MM.1S (cell line): Measurements from ENCODE around the gene CBX2.

Source experiments
- DNase-seq: peaks from one replicate; pipeline ENCODE4 v3.0.0-alpha.2; 2015
- H2AFZ ChIP-seq: fragments of 300-600 bp; sonication (generic); 2 replicates; pipeline ENCODE4 v1.6.0; 2016; ENCODE audit warnings: antibody characterized with exemption, low read length
- H3F3A ChIP-seq: fragments of 300-600 bp; sonication (generic); 2 replicates; pipeline ENCODE4 v1.6.1; 2016; ENCODE audit warnings: mild to moderate bottlenecking, antibody characterized with exemption, low read length, moderate library complexity, mixed read lengths; ENCODE audit not compliant: insufficient read depth
- H3K27ac ChIP-seq: fragments of 300-600 bp; sonication (generic); 2 replicates; pipeline ENCODE4 v1.5.1; 2016; ENCODE audit warnings: mild to moderate bottlenecking, low read length
- H3K27me3 ChIP-seq: fragments of 300-600 bp; sonication (generic); replicated peaks from 2 replicates; pipeline ENCODE4 v1.6.0; 2016; ENCODE audit warnings: low read length; ENCODE audit not compliant: insufficient read depth
- H3K36me3 ChIP-seq: fragments of 300-600 bp; sonication (generic); replicated peaks from 2 replicates; pipeline ENCODE4 v1.6.1; 2016; ENCODE audit warnings: mild to moderate bottlenecking, low read length, mixed read lengths; ENCODE audit not compliant: insufficient read depth
- H3K4me1 ChIP-seq: fragments of 300-600 bp; sonication (generic); 2 replicates; pipeline ENCODE4 v1.6.1; 2016; ENCODE audit warnings: low read length, mixed read lengths
- H3K4me2 ChIP-seq: fragments of 300-600 bp; sonication (generic); 2 replicates; pipeline ENCODE4 v1.6.0; 2016; ENCODE audit warnings: low read depth, low read length
- H3K4me3 ChIP-seq: fragments of 300-600 bp; sonication (generic); 2 replicates; pipeline ENCODE4 v1.5.1; 2016; ENCODE audit warnings: low read length, mixed read lengths
- H3K79me2 ChIP-seq: fragments of 300-600 bp; sonication (generic); 2 replicates; pipeline ENCODE4 v1.6.1; 2016; ENCODE audit warnings: mixed run types, low read length, mixed read lengths
- H3K9ac ChIP-seq: fragments of 300-600 bp; sonication (generic); 2 replicates; pipeline ENCODE4 v1.6.1; 2016; ENCODE audit warnings: low read length, mixed read lengths
- H3K9me2 ChIP-seq: fragments of 300-600 bp; sonication (generic); replicated peaks from 2 replicates; pipeline ENCODE4 v1.6.1; 2016; ENCODE audit warnings: mild to moderate bottlenecking, low read length, mixed read lengths; ENCODE audit not compliant: insufficient read depth
- H3K9me3 ChIP-seq: fragments of 300-600 bp; sonication (generic); replicated peaks from 2 replicates; pipeline ENCODE4 v1.6.1; 2016; ENCODE audit warnings: mild to moderate bottlenecking, low read length, mixed read lengths; ENCODE audit not compliant: insufficient read depth
- H4K20me1 ChIP-seq: fragments of 300-600 bp; sonication (generic); 2 replicates; pipeline ENCODE4 v1.6.1; 2016; ENCODE audit warnings: mild to moderate bottlenecking, low read length, moderate library complexity, mixed read lengths; ENCODE audit not compliant: insufficient read depth
- EZH2 ChIP-seq: fragments of 300-600 bp; sonication (generic); optimal IDR thresholded peaks from 2 replicates; pipeline ENCODE3; 2017; ENCODE audit warnings: low read depth, mild to moderate bottlenecking, antibody characterized with exemption, low read length, mixed read lengths
- EZH2phosphoT487 ChIP-seq: fragments of 300-600 bp; sonication (generic); IDR thresholded peaks from 2 replicates; pipeline ENCODE4 v1.6.1; 2018; ENCODE audit warnings: antibody characterized with exemption, low read length
- TF ChIP-seq, protein P1 (sequence below): fragments of 300-600 bp; sonication (generic); IDR thresholded peaks from 2 replicates; pipeline ENCODE4 v1.5.1; 2016; ENCODE audit warnings: antibody characterized with exemption, low read length, mixed read lengths

CBX2 gene

DNA sequence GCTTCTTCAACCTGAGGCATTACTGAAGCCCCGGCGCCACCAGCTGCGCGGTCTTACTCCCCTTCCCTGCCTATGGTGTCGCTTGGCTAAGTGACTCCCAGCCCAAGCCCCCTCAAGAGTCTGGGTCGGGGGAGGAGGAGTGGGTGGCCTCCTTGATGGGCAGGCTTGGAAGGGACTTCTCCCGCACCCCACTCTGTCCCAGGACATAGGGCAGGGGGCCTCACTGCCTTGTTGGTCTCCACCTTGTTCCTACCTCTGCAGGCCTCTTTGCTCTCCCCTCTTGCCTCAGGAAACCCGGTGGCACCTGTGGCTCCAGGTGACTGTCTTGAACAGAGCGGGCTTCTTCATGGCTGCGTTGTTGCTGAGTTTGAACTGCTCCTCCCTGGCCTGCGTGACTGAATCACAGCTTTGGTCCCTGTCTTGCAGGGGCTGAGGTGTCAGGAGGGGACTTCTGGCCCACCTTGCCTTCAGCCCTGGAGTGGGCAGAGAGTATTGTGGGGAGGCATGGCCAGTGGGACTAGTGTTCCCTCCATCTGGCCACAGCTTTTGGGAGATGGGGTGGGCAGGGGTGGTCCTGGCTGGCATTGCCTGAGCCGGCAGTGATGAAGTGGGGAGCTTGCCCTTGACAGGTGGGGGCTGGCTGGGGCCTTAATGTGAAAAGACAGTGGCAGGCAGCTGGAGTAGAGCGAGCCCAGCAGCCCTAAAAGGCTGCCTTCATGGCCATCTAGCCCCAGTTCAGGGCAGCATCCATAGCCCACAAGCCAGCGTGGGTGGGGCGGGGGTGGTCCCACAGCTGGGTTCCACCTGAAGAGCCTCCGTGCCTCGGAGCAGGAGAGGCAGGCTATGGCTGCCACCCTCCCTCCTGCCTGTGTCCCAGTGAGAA lies 7.3 kb downstream of the CBX2 start:
- no peak for TF ChIP-seq EZH2phosphoT487
- TF ChIP-seq, protein P1, sequence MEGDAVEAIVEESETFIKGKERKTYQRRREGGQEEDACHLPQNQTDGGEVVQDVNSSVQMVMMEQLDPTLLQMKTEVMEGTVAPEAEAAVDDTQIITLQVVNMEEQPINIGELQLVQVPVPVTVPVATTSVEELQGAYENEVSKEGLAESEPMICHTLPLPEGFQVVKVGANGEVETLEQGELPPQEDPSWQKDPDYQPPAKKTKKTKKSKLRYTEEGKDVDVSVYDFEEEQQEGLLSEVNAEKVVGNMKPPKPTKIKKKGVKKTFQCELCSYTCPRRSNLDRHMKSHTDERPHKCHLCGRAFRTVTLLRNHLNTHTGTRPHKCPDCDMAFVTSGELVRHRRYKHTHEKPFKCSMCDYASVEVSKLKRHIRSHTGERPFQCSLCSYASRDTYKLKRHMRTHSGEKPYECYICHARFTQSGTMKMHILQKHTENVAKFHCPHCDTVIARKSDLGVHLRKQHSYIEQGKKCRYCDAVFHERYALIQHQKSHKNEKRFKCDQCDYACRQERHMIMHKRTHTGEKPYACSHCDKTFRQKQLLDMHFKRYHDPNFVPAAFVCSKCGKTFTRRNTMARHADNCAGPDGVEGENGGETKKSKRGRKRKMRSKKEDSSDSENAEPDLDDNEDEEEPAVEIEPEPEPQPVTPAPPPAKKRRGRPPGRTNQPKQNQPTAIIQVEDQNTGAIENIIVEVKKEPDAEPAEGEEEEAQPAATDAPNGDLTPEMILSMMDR: no peak
- TF ChIP-seq EZH2: no peak
- no peaks in the 10 kb centered on the region for H4K20me1 ChIP-seq
- no peak overlapping the region for H3K4me2 ChIP-seq
- H3K9ac ChIP-seq: no peak overlapping the region
- H3K27ac ChIP-seq: no peak overlapping the region
- no peak for DNase-seq
- H3K79me2 ChIP-seq: no peaks in the 10 kb centered on the region
- H3K9me3 ChIP-seq: no peaks in the 10 kb centered on the region
- no peaks in the 10 kb centered on the region for H3F3A ChIP-seq
- no peaks in the 10 kb centered on the region for H3K36me3 ChIP-seq
- no peak overlapping the region for H2AFZ ChIP-seq
- H3K9me2 ChIP-seq: no peaks in the 10 kb centered on the region
- H3K27me3 ChIP-seq: peaks cover 100% of the 10 kb centered on the region
- no peak overlapping the region for H3K4me3 ChIP-seq
- no peaks in the 10 kb centered on the region for H3K4me1 ChIP-seq

DNA sequence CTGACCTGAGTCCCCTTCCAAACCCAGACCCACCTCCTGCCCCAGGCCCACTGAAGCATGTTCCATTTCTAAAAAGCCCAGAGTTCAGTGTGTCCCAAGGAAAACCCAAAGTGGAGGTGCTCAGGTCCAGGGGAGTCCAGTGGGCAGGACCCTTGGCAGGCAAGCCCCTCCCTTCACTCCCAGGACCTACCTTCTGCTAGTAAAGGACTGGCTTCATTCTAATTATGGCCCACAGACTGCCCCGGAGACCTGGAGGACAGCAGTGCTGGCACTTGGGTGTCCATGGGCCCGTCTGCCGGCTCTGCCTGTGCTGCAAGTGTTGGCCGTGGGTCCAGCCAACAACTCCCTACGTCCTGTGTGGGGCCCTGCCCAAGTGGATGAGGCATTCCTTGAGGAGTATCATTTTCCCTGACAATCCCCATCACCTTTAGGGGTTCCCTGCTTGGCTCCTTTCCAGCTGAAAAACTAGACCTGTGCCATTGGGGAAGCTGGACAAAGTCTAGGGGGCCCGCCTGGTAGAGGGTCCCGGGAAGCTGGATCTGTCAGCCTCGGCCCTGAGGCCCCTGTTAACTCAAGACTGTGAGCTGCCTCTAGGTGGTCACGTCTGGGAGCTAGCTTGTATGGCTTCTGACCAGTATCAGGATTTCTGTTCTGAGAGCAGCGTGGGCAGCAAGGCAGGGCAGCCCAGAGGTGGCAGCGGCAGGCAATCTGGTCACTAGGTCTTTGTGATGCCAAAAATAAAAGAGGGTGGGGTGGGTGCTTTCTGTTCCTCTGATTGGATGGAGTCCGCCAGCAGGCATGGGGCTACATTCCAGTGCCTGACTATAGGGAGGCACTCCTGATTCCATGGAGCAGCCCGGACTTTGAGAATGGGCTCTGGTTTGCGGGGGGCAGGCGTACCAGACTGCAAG lies 8.2 kb downstream of the CBX2 start:
- H3K4me1 ChIP-seq: no peaks in the 10 kb centered on the region
- H3F3A ChIP-seq: no peaks in the 10 kb centered on the region
- no peaks in the 10 kb centered on the region for H4K20me1 ChIP-seq
- H3K4me2 ChIP-seq: no peak overlapping the region
- DNase-seq: no peak
- no peaks in the 10 kb centered on the region for H3K9me2 ChIP-seq
- no peaks in the 10 kb centered on the region for H3K9me3 ChIP-seq
- no peak overlapping the region for H3K9ac ChIP-seq
- H3K36me3 ChIP-seq: no peaks in the 10 kb centered on the region
- H3K27ac ChIP-seq: no peak overlapping the region
- H3K79me2 ChIP-seq: no peaks in the 10 kb centered on the region
- peaks cover 100% of the 10 kb centered on the region for H3K27me3 ChIP-seq
- no peak overlapping the region for H3K4me3 ChIP-seq
- H2AFZ ChIP-seq: no peak overlapping the region
- no peak for TF ChIP-seq EZH2phosphoT487
- no peak for TF ChIP-seq EZH2
- TF ChIP-seq, protein P1: no peak

DNA sequence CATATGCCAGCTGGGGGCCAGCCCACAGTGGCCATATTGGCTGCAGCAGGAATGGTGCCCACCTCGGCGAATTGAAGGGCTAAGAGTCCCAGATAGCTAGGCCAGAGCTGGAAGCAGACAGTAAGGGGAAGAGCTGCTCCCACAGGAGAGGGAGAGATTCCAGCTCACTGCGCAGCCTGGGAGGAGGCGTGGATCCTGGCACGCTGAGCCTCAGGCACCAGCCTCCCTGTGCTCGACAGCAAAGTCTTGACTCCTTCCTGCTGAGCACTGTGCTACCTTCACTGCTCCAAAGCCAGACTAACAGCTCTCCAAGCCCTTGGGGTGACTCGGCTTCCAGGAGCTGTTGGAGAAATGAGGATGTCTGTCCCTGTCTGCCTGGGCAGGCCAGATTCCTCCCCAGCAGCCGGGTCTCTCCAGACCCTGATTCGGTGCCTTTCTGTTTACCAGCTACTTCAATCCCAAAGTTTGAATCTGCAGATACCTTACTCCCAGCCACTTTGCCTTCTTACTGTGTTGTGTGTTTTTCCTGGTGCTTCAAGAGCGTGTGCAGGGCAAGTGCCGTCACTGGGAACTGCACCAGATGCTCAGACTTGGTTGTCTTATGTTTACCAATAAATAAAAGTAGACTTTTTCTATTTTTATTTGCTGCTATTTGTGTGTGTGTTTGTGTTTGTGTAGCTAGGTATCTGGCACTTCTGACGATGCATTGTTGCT lies 9.1 kb downstream of the CBX2 start:
- H3K36me3 ChIP-seq: no peaks in the 10 kb centered on the region
- no peak overlapping the region for H3K4me2 ChIP-seq
- no peak overlapping the region for H3K4me3 ChIP-seq
- H3K27ac ChIP-seq: no peak overlapping the region
- H3K9me2 ChIP-seq: no peaks in the 10 kb centered on the region
- H3K27me3 ChIP-seq: peaks cover 100% of the 10 kb centered on the region
- H3F3A ChIP-seq: no peaks in the 10 kb centered on the region
- DNase-seq: no peak
- no peaks in the 10 kb centered on the region for H3K4me1 ChIP-seq
- no peaks in the 10 kb centered on the region for H4K20me1 ChIP-seq
- TF ChIP-seq, protein P1: no peak
- TF ChIP-seq EZH2phosphoT487: no peak
- no peak for TF ChIP-seq EZH2
- H3K9me3 ChIP-seq: no peaks in the 10 kb centered on the region
- no peak overlapping the region for H3K9ac ChIP-seq
- H3K79me2 ChIP-seq: no peaks in the 10 kb centered on the region
- no peak overlapping the region for H2AFZ ChIP-seq
